ENCODE measurements around the gene OR1E1. TPM values are rescaled to one million over a fixed set of nuclear protein-coding genes. Genes with fewer than 3 reads are reported as not detected.

Gene OR1E1
- total RNA-seq, 1 experiment from 2014 or later: not detected

Small RNA genes lying within 50 kb of the gene (small RNA-seq; reads per million reads assigned to genes)
- gene OR1AC1P: not detected

Other genes starting within 250 kb of the OR1E1 start
- gene OR1A2, start 200.9 kb downstream of the OR1E1 start, total RNA-seq (2014; rRNA removed; shearing (Covaris generic)): not detected in 2 replicates
- not detected in 2 replicates for gene OR1A1, start 190.7 kb downstream of the OR1E1 start, total RNA-seq (2014; rRNA removed; shearing (Covaris generic))
- not detected in 2 replicates for gene OR3A1, start 100.0 kb downstream of the OR1E1 start, total RNA-seq (2014; rRNA removed; shearing (Covaris generic))
- not detected in 2 replicates for gene OR3A2, start 12.1 kb downstream of the OR1E1 start, total RNA-seq (2014; rRNA removed; shearing (Covaris generic))
- not detected in 2 replicates for gene OR3A3, start 13.0 kb upstream of the OR1E1 start, total RNA-seq (2014; rRNA removed; shearing (Covaris generic))
- gene OR1E2, start 35.4 kb upstream of the OR1E1 start, total RNA-seq (2014; rRNA removed; shearing (Covaris generic)): not detected in 2 replicates
- gene SPATA22, start 73.4 kb upstream of the OR1E1 start, total RNA-seq (2014; rRNA removed; shearing (Covaris generic)): not detected in 2 replicates
- not detected in 2 replicates for gene ASPA, start 77.6 kb upstream of the OR1E1 start, total RNA-seq (2014; rRNA removed; shearing (Covaris generic))
- 0.02 and 0.07 TPM in 2 replicates for gene TRPV3, start 159.4 kb upstream of the OR1E1 start, total RNA-seq (2014; rRNA removed; shearing (Covaris generic))
- 1.2 and 1.3 TPM in 2 replicates for gene TRPV1, start 211.0 kb upstream of the OR1E1 start, total RNA-seq (2014; rRNA removed; shearing (Covaris generic))
- 24.7 and 31.2 TPM in 2 replicates for gene SHPK, start 237.8 kb upstream of the OR1E1 start, total RNA-seq (2014; rRNA removed; shearing (Covaris generic))
- gene CTNS, start 238.3 kb upstream of the OR1E1 start, total RNA-seq (2014; rRNA removed; shearing (Covaris generic)): 29.4 and 30.2 TPM in 2 replicates

Measured in HT1080 (cell line).